HS-5 (cell line): ENCODE results near the gene KRTAP2-2.
A peak's percentile ranks its signal among the peaks of the same experiment; 100 is the strongest.
"Not testable (repeated sequence)": the region's sequence is repeated elsewhere in the genome, so short reads cannot be mapped to it uniquely, and the experiment has no call there.

Experiments used
- DNase-seq: peaks from one replicate; pipeline ENCODE4 v3.0.0-alpha.2; 2012; ENCODE audit warnings: low read depth

Gene KRTAP2-2

GRCh38 chr17:41055130-41055529 is at the start of gene KRTAP2-2:
TSS of gene KRTAP2-2 (minus strand) at chr17:41055230. CDS start at chr17:41055211, 19 bp downstream.
- not testable (repeated sequence) for DNase-seq

GRCh38 chr17:41104386-41105038 is 49.5 kb upstream of the KRTAP2-2 start:
- DNase-seq, result not testable (repeated sequence)

GRCh38 chr17:41103896-41104295 is 48.9 kb upstream of the KRTAP2-2 start:
- DNase-seq, result no peak

GRCh38 chr17:41101586-41102259 is 46.7 kb upstream of the KRTAP2-2 start, which contains the start of gene KRTAP4-16:
TSS of gene KRTAP4-16 (minus strand) at chr17:41102209. CDS start at chr17:41102209, 0 bp downstream.
- DNase-seq, result no peak

GRCh38 chr17:41099682-41100480 is 44.9 kb upstream of the KRTAP2-2 start:
- DNase-seq, result peak; percentile 79

GRCh38 chr17:41098481-41098880 is 43.5 kb upstream of the KRTAP2-2 start:
- no peak for DNase-seq

GRCh38 chr17:41098042-41098441 is 43.0 kb upstream of the KRTAP2-2 start, which contains the start of gene KRTAP4-8:
TSS of gene KRTAP4-8 (minus strand) at chr17:41098142. CDS start at chr17:41098084, 58 bp downstream.
- DNase-seq, result no peak

GRCh38 chr17:41096055-41096454 is 41.0 kb upstream of the KRTAP2-2 start:
- no peak for DNase-seq

GRCh38 chr17:41088760-41089352 is 33.8 kb upstream of the KRTAP2-2 start:
- not testable (repeated sequence) for DNase-seq

- not testable (repeated sequence) for DNase-seq
Observed at GRCh38 chr17:41084100-41084856, 29.2 kb upstream of the KRTAP2-2 start, which contains the start of gene KRTAP4-7. TSS of gene KRTAP4-7 (plus strand) at chr17:41084150. CDS start at chr17:41084207, 57 bp downstream.

- DNase-seq, result not testable (repeated sequence)
Observed at GRCh38 chr17:41083427-41083826, 28.4 kb upstream of the KRTAP2-2 start.

GRCh38 chr17:41082626-41083025 is 27.6 kb upstream of the KRTAP2-2 start:
- DNase-seq, result no peak

- DNase-seq, result no peak
Observed at GRCh38 chr17:41076788-41077187, 21.8 kb upstream of the KRTAP2-2 start.

- no peak for DNase-seq
Observed at GRCh38 chr17:41073676-41074075, 18.6 kb upstream of the KRTAP2-2 start.

GRCh38 chr17:41071606-41072360 is 16.8 kb upstream of the KRTAP2-2 start:
- DNase-seq, result no peak

- DNase-seq, result no peak
Observed at GRCh38 chr17:41069031-41069430, 14.0 kb upstream of the KRTAP2-2 start.

- no peak for DNase-seq
Observed at GRCh38 chr17:41067281-41067680, 12.3 kb upstream of the KRTAP2-2 start.

GRCh38 chr17:41065829-41066624 is 11.0 kb upstream of the KRTAP2-2 start, which contains the start of gene KRTAP2-4:
TSS of gene KRTAP2-4 (minus strand) at chr17:41065879. CDS start at chr17:41065845, 34 bp downstream.
- peak; percentile 80 for DNase-seq

GRCh38 chr17:41065016-41065689 is 10.1 kb upstream of the KRTAP2-2 start:
- DNase-seq, result not testable (repeated sequence)
